Thyroid gland (tissue), 4 donors: Measurements from ENCODE around the gene MKNK2.

Experiments used
- CTCF ChIP-seq, 6 experiments: fragments of 200-600 bp in 3 of 6; fragments of 450-650 bp in 3 of 6; sonication (generic) in 3 of 6; IDR thresholded peaks; one replicate each; pipeline ENCODE4 v1.5.1; 2016 to 2019; ENCODE audit warnings: antibody characterized with exemption in 6 of 6, mild to moderate bottlenecking in 2 of 6, inconsistent platforms in 1 of 6, moderate library complexity in 1 of 6
- POLR2A ChIP-seq, 2 donors: fragments of 450-650 bp; IDR thresholded peaks; one replicate each; pipeline ENCODE4 v1.6.1; 2017; ENCODE audit warnings: antibody characterized with exemption in 2 of 2, mild to moderate bottlenecking in 2 of 2, moderate library complexity in 1 of 2

GRCh38 chr19:2054763-2055162, 3.7 kb upstream of the MKNK2 start:
- TF ChIP-seq CTCF (IDR thresholded peaks at IDR 0.05) (no peak), POLR2A (IDR thresholded peaks at IDR 0.05) (no peak)
